Measurements from ENCODE around the gene OSBP2.
"Not testable (repeated sequence)": the region's sequence is repeated elsewhere in the genome, so short reads cannot be mapped to it uniquely, and the experiment has no call there.

Gene OSBP2

DNA sequence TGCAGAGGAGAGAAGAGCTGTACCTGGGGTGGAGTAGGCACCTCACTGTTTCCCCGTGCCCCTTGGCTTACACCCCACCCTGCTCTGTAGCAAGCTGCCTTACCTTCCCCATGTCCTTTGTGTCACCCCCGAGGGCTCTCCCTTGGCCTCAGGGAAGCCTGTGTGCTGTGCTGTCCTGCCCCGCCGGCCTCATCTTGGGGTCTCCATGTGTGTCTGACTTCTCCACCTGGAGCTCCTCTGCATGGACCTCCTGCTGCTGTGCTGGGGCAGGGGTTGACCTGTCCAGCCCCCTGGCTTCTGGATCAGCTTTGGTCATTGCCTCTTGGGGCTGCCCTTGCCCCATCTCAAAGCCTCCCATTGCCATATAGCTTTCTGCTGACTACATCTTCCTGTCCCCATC lies 59.8 kb downstream of the OSBP2 start:
- no peak for DNase-seq (ENCODE audit: low read depth in 4 of 4, low spot score in 1 of 4)

DNA sequence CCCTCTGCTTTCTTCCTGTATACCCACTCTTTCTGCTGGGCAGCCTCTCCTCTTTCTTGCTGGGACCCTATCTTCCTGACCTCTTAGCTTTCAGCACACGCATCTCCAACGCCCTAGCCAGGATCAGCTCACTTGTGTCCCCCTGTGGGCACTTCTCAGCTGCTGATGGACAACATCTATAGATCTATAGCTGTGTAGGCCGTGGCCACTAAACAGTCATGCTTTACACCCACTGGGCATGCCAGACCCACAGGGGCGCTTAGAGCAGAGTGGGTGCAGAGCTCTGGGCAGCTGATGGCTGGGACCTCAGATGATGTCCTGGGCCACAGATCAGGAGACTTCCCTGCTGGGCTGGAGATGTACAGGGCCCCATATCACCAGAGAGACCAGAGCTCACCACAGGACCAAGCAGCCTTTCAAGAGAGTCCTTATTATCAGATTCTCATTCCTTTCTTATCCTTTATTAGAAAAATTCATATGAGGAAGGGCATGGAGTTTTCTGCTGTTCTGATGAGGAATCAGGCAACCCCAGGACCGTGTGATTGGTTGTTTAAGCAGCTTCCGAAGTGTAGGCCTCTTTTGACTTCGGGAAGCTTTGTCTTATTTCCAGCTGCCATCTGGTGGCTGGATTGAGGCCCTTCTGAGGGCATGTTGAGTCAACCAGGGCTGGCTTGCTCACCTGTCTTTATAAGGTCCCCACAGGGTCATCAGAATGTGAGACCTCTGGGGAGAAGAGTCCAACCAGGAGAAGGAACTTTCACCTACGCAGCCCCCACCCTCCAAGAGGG lies 60.5 kb downstream of the OSBP2 start:
- peak in 2 of 4 experiments; percentile 28 to 41 for DNase-seq (ENCODE audit: low read depth in 4 of 4, low spot score in 1 of 4)

DNA sequence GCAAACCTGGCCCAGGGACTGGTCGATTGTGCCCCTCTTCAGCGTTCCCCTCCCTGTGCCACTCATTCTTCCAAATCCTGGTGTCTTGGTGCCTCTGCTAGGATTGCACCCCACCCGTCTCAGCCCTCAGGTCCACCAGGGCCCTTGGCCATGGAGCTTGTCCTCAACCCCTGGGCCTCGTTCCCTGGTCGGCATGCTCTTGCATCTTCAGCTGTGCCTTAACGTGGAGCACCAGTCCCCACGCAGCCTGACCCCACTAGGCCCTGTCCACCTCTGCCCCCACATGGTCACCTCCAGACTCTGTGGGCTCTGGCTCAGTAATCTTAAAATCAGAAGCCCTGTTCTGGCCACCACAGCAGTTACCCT lies 61.1 kb downstream of the OSBP2 start:
- DNase-seq (ENCODE audit: low read depth in 4 of 4, low spot score in 1 of 4) = no peak

DNA sequence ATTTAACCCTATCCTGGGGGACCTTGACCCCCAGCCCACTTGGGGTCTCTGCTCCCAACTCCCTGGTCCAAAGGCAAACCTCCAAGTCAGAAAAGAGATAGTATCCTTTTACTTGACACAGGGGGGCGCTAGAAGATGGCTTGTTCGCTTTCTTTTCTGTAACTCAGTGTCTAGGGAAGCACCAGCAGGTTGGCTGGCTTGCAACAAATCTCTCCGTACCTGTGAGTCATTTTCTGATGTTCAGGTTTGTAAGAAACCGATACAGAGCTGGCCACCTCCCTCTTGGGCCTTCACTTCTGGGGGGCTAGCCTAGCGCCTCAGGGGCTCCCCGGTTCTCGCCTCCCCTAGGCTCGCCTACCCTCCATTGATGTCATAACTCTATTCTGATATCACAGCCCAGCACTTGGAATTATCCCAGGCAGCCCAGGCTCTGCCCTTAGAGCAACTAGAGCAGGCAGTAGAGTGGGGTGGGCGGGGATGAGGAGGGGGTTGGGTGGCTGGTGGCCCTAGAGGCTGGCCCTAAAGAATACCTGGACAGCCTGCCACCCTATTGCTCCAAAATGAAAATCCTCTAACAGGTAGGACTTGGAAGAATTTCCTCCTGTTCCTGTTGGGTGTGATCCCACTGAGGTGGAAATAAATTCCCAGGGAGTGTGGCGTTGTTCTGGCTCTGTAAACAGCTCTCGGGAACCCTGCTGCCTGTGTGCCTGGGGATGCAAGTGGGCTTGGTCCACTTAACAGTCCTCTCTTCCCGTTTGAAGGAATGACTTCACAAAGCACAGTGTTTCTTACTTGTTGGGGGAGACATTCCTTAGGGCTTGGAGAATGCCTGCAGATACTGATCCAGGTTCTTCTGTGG lies 69.4 kb downstream of the OSBP2 start:
- DNase-seq (ENCODE audit: low read depth in 4 of 4, low spot score in 1 of 4) = peak in 2 of 4 experiments; percentile 27 to 31

DNA sequence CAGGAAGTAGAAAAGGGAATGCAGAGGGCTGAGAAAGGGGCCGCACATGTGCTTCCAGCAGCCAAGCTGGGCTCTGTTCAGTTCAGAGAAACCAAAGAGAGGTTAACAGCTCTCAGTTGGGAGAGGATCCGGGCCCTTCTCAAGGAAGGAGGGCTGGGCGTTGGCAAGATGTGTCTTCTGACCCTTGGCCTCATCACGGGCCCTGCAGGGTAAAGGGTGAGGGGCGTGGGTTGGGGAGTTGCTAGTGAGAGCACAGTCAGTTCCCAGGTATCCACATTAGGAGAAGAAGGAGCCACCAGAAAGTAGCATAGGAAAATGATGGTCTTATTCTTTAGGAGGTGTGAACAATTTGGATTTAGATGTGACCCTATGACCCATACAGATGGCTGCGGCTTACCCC lies 73.0 kb downstream of the OSBP2 start:
- no peak for DNase-seq (ENCODE audit: low read depth in 4 of 4, low spot score in 1 of 4)

DNA sequence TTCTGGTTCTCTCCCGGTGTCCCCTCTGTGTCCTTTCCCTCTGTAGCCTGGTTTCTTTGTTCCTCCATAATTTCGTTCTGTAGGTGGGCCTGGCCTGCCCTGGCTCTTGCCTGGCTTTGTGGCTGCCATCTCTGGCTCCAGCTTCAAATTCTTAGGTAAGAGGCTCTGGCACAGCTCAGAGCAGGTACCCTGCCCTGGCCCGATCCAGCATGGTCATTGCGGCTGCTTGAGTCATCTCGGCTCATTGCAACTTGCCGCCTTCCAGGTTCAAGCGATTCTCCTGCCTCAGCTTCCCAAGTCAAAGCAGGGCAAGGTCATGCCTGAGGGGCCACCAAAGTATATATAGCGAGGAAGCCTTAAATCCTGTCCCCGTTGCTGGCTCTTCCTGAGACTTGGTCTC lies 76.0 kb downstream of the OSBP2 start:
- DNase-seq (ENCODE audit: low read depth in 4 of 4, low spot score in 1 of 4) = no peak

DNA sequence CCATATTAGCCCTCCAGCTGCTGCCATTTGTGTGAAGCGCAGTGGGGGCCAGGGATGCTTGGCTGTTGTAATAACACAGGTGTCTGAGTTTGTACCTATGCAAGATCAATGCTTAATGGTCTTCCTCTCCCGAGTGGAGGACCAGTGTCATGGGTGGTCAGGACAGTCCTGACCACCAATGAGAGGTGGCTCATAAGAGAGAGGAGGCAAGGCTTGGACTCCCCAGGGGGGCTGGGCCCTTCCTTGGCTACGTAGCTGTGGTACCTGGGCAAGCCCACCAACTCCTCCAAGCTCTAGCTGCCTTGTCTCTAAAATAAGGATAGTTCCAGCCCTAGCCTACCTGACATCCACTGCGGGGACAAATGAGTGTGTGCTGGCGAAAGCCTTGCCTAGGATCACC lies 79.2 kb downstream of the OSBP2 start:
- DNase-seq (ENCODE audit: low read depth in 4 of 4, low spot score in 1 of 4) = no peak

DNA sequence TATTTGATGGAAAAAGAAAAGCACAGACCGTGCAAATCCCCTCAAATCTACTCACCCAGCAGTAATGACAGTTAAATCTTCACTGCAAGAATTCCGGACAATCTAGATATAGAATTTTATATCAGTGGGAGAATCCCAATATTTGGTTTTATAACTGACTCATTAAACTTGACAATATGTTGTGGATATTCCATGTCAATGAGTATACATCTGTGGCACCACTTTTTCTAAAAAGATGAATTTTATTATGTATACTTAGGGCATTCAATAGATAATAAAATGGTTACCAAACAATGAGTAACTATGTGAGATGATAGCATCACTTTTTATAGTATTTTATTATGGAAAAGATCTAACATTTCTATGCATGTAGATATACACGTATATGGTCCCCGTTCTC lies 79.9 kb downstream of the OSBP2 start:
- DNase-seq (ENCODE audit: low read depth in 4 of 4, low spot score in 1 of 4) = no peak

DNA sequence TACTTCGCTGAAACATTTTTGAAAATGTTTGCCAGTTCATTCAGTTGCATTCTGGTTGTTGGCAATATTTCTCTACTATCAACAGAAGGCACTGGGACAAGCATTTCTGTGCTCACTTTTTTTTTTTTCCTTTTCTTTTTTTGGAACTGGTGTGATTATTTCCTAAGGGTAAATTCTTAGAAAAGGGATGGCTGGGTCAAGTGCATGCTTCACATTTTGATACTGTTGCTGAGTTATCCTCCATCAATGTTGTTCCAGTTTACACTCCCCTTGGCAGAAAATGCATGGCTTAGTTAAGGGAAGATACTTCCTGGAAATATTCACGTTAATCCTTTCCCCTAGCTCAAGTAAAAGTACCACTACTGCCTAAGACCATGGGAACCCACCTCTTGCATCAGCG lies 81.8 kb downstream of the OSBP2 start:
- no peak for DNase-seq (ENCODE audit: low read depth in 4 of 4, low spot score in 1 of 4)

DNA sequence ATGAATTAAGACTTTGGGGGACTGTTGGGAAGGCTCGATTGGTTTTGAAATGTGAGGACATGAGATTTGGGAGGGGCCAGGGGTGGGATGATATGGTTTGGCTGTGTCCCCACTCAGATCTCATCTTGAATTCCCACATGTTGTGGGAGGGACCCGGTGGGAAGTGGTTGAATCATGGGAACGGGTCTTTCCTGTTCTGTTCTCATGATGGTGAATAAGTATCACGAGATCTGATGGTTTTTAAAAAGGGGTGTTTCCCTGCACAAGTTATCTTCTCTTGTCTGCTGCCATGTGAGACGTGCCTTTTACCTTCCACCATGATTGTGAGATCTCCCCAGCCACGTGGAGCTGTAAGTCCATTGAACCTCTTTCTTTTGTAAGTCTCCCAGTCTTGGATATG lies 82.5 kb downstream of the OSBP2 start:
- not testable (repeated sequence) for DNase-seq (ENCODE audit: low read depth in 4 of 4, low spot score in 1 of 4)

DNA sequence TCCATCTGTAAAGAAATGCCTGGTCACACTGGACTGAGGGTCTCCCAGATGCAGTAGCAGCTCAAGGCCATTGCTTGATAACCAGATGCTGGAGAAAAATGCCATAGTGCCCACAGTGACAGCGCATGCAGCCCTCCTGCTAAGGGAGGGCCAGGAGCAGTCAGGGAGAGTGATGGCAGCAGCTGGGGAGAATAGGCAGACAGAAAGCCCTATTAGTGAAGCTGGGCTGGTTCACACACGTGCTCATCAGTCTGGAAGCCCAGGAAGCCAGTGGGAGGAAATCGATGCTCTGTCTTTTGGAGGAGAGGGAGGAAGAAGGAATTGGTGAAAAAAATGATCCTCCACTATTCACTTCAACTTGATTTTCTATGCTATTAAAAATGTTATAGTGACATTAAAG lies 82.9 kb downstream of the OSBP2 start:
- no peak for DNase-seq (ENCODE audit: low read depth in 4 of 4, low spot score in 1 of 4)

DNA sequence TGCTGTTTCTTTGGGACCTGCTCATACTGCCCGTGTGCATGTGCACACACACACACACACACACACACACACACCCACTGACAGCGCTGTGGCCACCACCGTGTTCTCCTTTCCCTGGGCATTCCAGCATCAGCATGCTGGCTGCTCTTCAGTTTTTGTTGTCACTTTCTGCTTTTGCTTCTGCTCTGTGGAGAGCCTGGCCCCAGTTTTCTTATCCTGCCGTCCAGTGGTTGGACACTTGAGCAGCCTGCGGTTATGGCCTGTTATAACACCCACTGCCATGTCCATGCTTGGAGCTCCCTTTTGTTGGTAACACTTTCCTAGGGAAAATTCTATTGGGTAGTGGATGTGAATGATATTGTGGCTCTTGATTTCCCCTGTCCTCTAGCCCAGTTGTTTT lies 83.6 kb downstream of the OSBP2 start:
- DNase-seq (ENCODE audit: low read depth in 4 of 4, low spot score in 1 of 4) = no peak

DNA sequence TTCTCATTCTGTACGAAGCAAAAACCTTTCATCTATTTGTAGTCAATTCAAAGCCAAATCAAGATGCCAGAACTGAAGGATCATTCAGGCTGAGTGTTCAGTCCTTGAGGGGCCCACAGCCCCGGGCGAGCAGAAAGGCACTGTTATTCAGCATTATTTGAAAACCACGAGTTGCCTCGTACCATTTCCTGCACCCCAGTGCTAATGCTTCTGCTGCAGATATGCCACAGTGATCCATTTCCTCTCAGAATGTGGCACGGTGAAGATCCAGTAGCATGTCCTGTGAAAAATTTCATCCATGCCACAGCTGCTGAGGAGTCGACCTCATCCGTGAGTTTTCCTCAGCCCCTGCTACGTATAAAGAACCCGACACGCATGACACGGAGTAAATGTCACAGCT lies 85.4 kb downstream of the OSBP2 start:
- no peak for DNase-seq (ENCODE audit: low read depth in 4 of 4, low spot score in 1 of 4)

DNA sequence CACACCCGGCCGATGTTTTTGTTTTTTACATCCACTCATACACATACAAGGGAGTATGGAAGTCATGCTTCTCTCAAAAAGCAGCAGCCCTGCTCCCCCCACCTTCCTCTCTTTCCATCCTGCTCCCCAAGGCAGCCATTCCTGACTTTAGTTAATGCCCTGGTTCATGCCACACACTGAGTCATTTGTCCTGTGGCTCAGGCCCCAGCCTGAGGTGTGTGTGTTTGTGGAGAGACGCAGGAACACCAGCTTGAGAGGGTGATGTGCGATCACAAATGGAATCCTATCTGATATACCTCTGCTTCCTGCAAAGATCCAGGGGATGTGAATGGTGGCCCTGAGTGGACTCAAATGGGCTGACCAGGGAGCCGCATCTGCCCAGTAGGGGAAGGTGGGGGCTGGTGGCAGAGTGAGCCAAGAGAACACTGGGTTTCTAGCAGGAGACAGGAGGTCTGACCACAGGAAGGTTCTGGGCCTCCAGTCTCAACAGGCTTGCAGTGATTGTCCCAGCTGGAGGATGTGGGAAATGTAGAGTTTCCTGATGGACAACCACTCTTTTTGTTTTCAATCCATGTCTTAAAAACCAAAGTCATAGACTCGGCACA lies 86.7 kb downstream of the OSBP2 start:
- no peak for DNase-seq (ENCODE audit: low read depth in 4 of 4, low spot score in 1 of 4)

DNA sequence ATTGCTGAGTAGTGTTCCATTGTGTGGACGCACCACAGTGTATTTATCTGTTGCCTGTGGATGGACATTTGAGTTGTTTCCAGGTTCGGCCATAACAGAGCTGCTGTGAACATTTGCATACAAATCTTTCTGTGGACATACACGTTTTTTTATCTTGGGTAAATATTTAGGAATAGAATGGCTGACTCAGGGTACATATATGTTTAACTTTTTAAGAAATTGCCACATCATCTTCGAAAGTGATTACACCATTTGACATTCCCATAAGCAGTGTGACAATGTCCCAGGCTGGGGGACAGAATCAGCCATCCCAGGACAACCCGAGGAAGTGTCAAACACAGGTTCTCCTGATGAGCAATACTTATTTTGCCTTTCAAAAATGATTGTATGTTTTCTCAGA lies 87.9 kb downstream of the OSBP2 start:
- DNase-seq (ENCODE audit: low read depth in 4 of 4, low spot score in 1 of 4) = no peak

DNA sequence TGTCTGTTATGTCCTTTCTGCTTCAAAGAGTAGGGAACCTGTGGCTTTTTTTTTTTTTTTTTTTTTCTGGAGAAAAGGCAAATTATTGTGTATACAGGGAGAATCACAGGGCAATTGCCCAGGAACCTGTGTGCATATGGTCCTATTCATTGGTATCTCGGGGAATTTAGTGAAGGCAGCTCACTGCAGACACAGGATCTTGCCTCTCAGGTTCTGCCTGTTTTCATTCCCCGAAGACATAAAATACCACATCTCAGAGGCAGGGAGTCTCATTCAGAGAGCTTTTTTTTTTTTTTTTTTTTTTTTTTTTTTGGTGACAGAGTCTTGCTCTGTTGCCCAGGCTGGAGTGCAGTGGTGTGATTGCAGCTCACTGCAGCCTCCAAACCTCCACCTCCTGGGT lies 88.3 kb downstream of the OSBP2 start:
- DNase-seq (ENCODE audit: low read depth in 4 of 4, low spot score in 1 of 4) = no peak

DNA sequence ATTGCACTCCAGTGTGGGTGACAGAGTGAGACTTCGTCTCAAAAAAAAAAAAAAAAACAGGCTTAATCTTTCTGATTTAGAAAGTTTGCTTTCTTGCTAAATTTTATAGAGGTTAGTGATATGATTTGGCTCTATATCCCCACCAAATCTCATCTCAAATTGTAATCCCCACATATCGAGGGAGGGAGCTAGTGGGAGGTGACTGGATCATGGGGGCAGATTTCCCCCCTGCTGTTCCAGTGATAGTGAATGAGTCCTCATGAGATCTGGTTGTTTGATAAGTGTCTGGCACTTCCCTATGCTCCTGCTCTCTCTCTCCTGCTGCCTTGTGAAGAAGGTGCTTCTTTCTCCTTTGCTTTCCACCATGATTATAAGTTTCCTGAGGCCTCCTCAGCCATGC lies 90.9 kb downstream of the OSBP2 start:
- DNase-seq (ENCODE audit: low read depth in 4 of 4, low spot score in 1 of 4) = no peak

DNA sequence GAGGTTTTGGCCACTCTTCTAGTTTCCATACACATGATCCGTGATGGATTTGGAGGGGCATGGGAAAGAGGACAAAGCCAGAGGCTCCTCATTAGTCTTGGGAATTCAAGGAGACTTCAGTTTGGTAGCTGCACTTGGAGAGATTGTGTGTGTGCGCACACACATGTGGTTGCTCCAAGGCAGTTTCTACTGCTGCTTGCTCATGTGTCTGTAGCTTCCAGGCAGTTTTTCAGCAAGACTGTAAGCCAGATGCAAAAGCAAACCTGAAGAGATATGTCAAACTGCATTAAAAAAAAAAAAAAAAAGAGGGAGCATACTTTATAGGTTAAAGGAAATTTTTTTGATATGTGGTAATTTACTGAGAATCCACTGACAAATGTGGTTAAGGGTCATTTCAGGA lies 95.7 kb downstream of the OSBP2 start:
- DNase-seq (ENCODE audit: low read depth in 4 of 4, low spot score in 1 of 4) = no peak

DNA sequence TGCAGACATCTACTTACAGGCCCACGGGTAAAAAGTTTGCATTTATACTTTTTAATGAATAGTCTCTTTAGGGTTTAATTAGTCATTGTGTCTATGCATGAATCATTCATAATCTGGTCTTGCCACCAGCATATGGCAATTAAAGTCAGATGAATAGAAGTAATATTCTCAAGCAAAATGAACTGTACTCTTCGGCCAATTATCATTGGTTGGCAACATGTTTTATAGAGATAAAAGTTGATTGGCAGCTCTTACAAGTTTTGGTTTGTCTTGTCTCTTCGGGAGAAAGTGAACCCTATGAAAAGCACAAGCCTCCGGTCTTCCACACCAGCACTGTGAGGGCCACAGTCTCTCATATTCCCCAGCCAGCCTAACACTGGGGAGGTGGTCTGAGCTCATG lies 97.8 kb downstream of the OSBP2 start:
- DNase-seq (ENCODE audit: low read depth in 4 of 4, low spot score in 1 of 4) = no peak

DNA sequence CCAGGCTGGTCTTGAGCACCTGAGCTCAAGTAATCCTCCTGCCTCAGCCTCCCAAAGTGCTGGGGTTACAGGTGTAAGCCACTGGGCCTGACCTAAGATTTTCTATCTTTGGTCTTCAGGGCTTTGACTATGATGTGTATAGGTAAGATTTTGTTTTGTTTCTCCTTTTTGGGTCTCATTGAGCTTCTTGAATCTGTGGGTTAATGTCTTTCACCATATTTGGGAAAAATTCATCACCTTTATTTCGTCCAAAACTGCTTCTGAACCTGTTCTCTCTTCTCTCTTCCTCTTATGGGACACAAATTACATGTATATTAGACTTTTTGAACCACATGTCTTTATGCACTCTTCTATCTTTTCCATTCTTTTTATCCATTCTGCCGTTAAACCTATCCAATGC lies 100.4 kb downstream of the OSBP2 start:
- no peak for DNase-seq (ENCODE audit: low read depth in 4 of 4, low spot score in 1 of 4)

DNA sequence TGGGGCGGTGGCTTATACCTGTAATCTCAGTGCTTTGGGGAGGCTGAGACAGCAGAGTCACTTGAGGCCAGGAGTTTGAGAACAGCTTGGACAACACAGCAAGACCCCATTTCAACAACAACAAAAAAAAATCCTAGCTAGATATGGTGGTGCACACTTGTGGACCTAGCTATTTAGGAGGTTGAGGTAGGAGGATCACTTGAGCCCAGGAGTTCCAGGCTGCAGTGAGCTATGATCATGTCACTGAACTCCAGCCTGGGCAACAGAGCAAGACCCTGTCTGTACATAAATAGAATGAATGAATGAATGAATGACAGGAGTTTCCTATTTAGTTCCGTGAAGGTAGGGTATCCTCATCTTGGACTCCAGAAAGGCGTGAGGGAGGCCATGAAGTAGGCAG lies 107.0 kb downstream of the OSBP2 start:
- no peak for DNase-seq (ENCODE audit: low read depth in 4 of 4, low spot score in 1 of 4)
